Measurements from ENCODE around the gene PHOX2A. TPM values are rescaled to one million over a fixed set of nuclear protein-coding genes. Genes with fewer than 3 reads are reported as not detected.
A peak's percentile ranks its signal among the peaks of the same experiment; 100 is the strongest.

The PHOX2A gene
- total RNA-seq, 1 donor from 2014 or later, result not detected

- intact Hi-C loops (cut with micrococcal nuclease), result no loop called here
- ATAC-seq (no peak), DNase-seq (no peak)
Measured at GRCh38 chr11:72195518-72196270, 48.3 kb downstream of the PHOX2A start.

GRCh38 chr11:72191961-72192381 lies 52.0 kb downstream of the PHOX2A start, which contains the start of gene FOLR1:
TSS of gene FOLR1 (plus strand) at chr11:72192140. CDS start at chr11:72192174, 34 bp downstream.
- ATAC-seq (no peak), DNase-seq (no peak)
- intact Hi-C loops (cut with micrococcal nuclease), result no loop called here

GRCh38 chr11:72190631-72191071 lies 53.3 kb downstream of the PHOX2A start:
- DNase-seq (no peak), ATAC-seq (no peak)
- intact Hi-C loops (cut with micrococcal nuclease), result no loop called here

- intact Hi-C loops (cut with micrococcal nuclease), result no loop called here
- DNase-seq, result peak; percentile 35
- ATAC-seq, result peak; percentile 86
Measured at GRCh38 chr11:72189455-72190250, 54.3 kb downstream of the PHOX2A start.

Other genes starting within 250 kb of the PHOX2A start
- 3.7 TPM for gene IL18BP, start 245.3 kb downstream of the PHOX2A start, total RNA-seq
- gene NUMA1, start 163.6 kb downstream of the PHOX2A start, total RNA-seq, result 85.7 TPM
- 5.4 TPM for gene LRRC51, start 163.3 kb downstream of the PHOX2A start, total RNA-seq
- 75.6 TPM for gene LAMTOR1, start 140.9 kb downstream of the PHOX2A start, total RNA-seq
- not detected for gene TOMT, start 138.3 kb downstream of the PHOX2A start, total RNA-seq
- gene ANAPC15, start 131.5 kb downstream of the PHOX2A start, total RNA-seq, result 51.7 TPM
- gene FOLR3, start 108.5 kb downstream of the PHOX2A start, total RNA-seq, result 1.2 TPM
- 0.50 TPM for gene FOLR1, start 52.0 kb downstream of the PHOX2A start, total RNA-seq
- gene FOLR2, start 27.4 kb downstream of the PHOX2A start, total RNA-seq, result 21.9 TPM
- gene INPPL1, start 19.4 kb downstream of the PHOX2A start, total RNA-seq, result 136 TPM
- gene CLPB, start 190.4 kb upstream of the PHOX2A start, total RNA-seq, result 16.4 TPM

Data from left ventricle myocardium superior (tissue), 1 donor.